HCT116 (cell line): ENCODE measurements around the gene ADI1. TPM values are rescaled to one million over a fixed set of nuclear protein-coding genes. Genes with fewer than 3 reads are reported as not detected.

Experiments used
- ATAC-seq: fragments of 200-7000 bp; cut with Tn5 transposase; 2 replicates; pipeline ENCODE4 v1.9.1; 2020; ENCODE audit warnings: mild to moderate bottlenecking, moderate library complexity
- BruUV-seq: library from RNA; stranded (reverse); fragments of 400-500 nt; replicated peaks from 2 replicates; lab custom pipeline; 2021; lab: Mats Ljungman, UMichigan
- CTCF ChIA-PET: fragments of 300-600 bp; sonication (Branson Sonifier 250); formaldehyde crosslinking; loops from one replicate; lab custom pipeline; 2021; ENCODE audit warnings: antibody characterized with exemption; lab: Charles Lee
- POLR2A ChIA-PET: fragments of 300-600, 350-600 bp; sonication (Branson Sonifier 250); formaldehyde crosslinking; loops from one replicate; lab custom pipeline; 2021; ENCODE audit warnings: antibody characterized with exemption; lab: Charles Lee
- RAD21 ChIA-PET, 2 experiments: fragments of 300-600 bp; sonication (Branson Sonifier 250); formaldehyde crosslinking; loops; one replicate each; lab custom pipeline; 2023; ENCODE audit warnings: low total read pairs in 2 of 2; ENCODE audit not compliant: uncharacterized antibody in 2 of 2, unreplicated experiment in 2 of 2, low non-redundant PET in 1 of 2; lab: Charles Lee
- DNase-seq: peaks from one replicate; pipeline ENCODE4 v3.0.0-alpha.2; 2010; ENCODE audit warnings: low read depth, low spot score
- H2AFZ ChIP-seq: fragments of 200-600 bp; shearing (Covaris generic), sonication (generic); 2 replicates; pipeline ENCODE4 v1.6.1; 2017; ENCODE audit warnings: low read depth, mixed run types, mixed read lengths, antibody characterized with exemption, low read length; ENCODE audit not compliant: poor library complexity, severe bottlenecking
- H3K27ac ChIP-seq: 2 replicates; pipeline ENCODE4 v1.5.1; 2012; ENCODE audit warnings: low read depth, low read length
- H3K27me3 ChIP-seq: fragments of 200-600 bp; sonication (generic); 2 replicates; pipeline ENCODE4 v1.6.1; 2016; ENCODE audit warnings: mixed run types, low read length, mixed read lengths; ENCODE audit not compliant: insufficient read depth
- H3K36me3 ChIP-seq, 2 experiments: fragments of 200-500 bp in 1 of 2; fragments of 200-600 bp in 1 of 2; sonication (Bioruptor generic) in 1 of 2; sonication (generic) in 1 of 2; 2 replicates each; pipeline versions ENCODE4 v1.5.1 to v1.6.1; 2014 to 2016; ENCODE audit warnings: low read length in 2 of 2, inconsistent platforms in 1 of 2, mixed read lengths in 1 of 2, mixed run types in 1 of 2; ENCODE audit not compliant: insufficient read depth in 2 of 2, control insufficient read depth in 1 of 2
- H3K4me1 ChIP-seq, 2 experiments: fragments of 200-600 bp in 1 of 2; sonication (generic) in 1 of 2; 2 replicates each; pipeline versions ENCODE4 v1.5.1 to v1.6.1; 2012 to 2017; ENCODE audit warnings: low read length in 2 of 2, inconsistent platforms in 1 of 2, mild to moderate bottlenecking in 1 of 2, mixed read lengths in 1 of 2, mixed run types in 1 of 2, moderate library complexity in 1 of 2; ENCODE audit not compliant: insufficient read depth in 2 of 2, control insufficient read depth in 1 of 2
- H3K4me2 ChIP-seq: fragments of 200-600 bp; sonication (generic); 2 replicates; pipeline ENCODE4 v1.6.1; 2017; ENCODE audit warnings: mixed run types, low read length, mixed read lengths
- H3K4me3 ChIP-seq, 2 experiments: fragments of 200-600 bp in 1 of 2; sonication (generic) in 1 of 2; replicated peaks in 1 of 2; 2 replicates each; pipeline ENCODE4 v1.5.1; 2011 to 2016; ENCODE audit warnings: low read length in 2 of 2, control low read depth in 1 of 2, low read depth in 1 of 2, mild to moderate bottlenecking in 1 of 2, mixed read lengths in 1 of 2, mixed run types in 1 of 2
- H3K79me2 ChIP-seq: fragments of 200-600 bp; sonication (generic); 2 replicates; pipeline ENCODE4 v1.6.1; 2017; ENCODE audit warnings: mild to moderate bottlenecking, mixed run types, low read length, moderate library complexity, mixed read lengths; ENCODE audit not compliant: insufficient read depth
- H3K9ac ChIP-seq: fragments of 200-600 bp; sonication (generic); 2 replicates; pipeline ENCODE4 v1.6.1; 2016; ENCODE audit warnings: low read length, mixed read lengths
- H3K9me2 ChIP-seq: fragments of 200-600 bp; sonication (generic), shearing (Covaris generic); 2 replicates; pipeline ENCODE4 v1.6.1; 2017; ENCODE audit warnings: mixed run types, mild to moderate bottlenecking, moderate library complexity; ENCODE audit not compliant: insufficient read depth
- H3K9me3 ChIP-seq, 2 experiments: fragments of 200-500 bp in 1 of 2; fragments of 200-600 bp in 1 of 2; sonication (Bioruptor generic) in 1 of 2; sonication (generic) in 1 of 2; 2 replicates each; pipeline ENCODE4 v1.6.1; 2014 to 2017; ENCODE audit warnings: low read length in 2 of 2, mixed read lengths in 2 of 2, inconsistent platforms in 1 of 2, low read depth in 1 of 2, mild to moderate bottlenecking in 1 of 2, mixed run types in 1 of 2, moderate library complexity in 1 of 2; ENCODE audit not compliant: control insufficient read depth in 1 of 2, insufficient read depth in 1 of 2
- H4K20me1 ChIP-seq: fragments of 200-600 bp; sonication (generic), shearing (Covaris generic); 2 replicates; pipeline ENCODE4 v1.6.1; 2017; ENCODE audit warnings: mixed run types, mild to moderate bottlenecking, moderate library complexity; ENCODE audit not compliant: insufficient read depth
- EZH2phosphoT487 ChIP-seq: fragments of 200-600 bp; IDR thresholded peaks from 2 replicates; pipeline ENCODE4 v1.6.1; 2018; ENCODE audit warnings: antibody characterized with exemption, borderline replicate concordance
- POLR2A ChIP-seq: IDR thresholded peaks from 2 replicates; pipeline ENCODE4 v1.7.0; 2011; ENCODE audit warnings: borderline replicate concordance; ENCODE audit not compliant: insufficient read depth, insufficient read length; ENCODE audit errors: extremely low read depth
- TCF7L2 ChIP-seq: IDR thresholded peaks from 2 replicates; pipeline ENCODE4 v1.7.0; 2011; ENCODE audit warnings: borderline replicate concordance, inconsistent platforms; ENCODE audit not compliant: insufficient read depth, insufficient read length; ENCODE audit errors: extremely low read depth
- intact Hi-C: fragments of 100-400 bp; cut with micrococcal nuclease; formaldehyde crosslinking; loops from 2 replicates; pipeline ENCODE4 v1.10.0; 2022
- total RNA-seq: library from RNA; stranded (reverse); gene quantifications from one replicate; pipeline ENCODE4 v1.2.1, GENCODE V29; 2021; ENCODE audit not compliant: unreplicated experiment
- TF ChIP-seq, protein P1 (sequence below): IDR thresholded peaks from 2 replicates; pipeline ENCODE4 v1.6.1; 2012
- TF ChIP-seq, protein P2 (sequence below), 3 experiments: fragments of 200-600 bp in 1 of 3; sonication (generic) in 1 of 3; IDR thresholded peaks in 2 of 3; conservative IDR thresholded peaks in 1 of 3; 2 replicates each; pipeline ENCODE4 v1.5.1; 2012 to 2017; ENCODE audit warnings: low read depth in 2 of 3, low read length in 2 of 3, antibody characterized with exemption in 1 of 3, borderline replicate concordance in 1 of 3, control low read depth in 1 of 3, mild to moderate bottlenecking in 1 of 3, mixed read lengths in 1 of 3, mixed run types in 1 of 3, moderate library complexity in 1 of 3; ENCODE audit not compliant: insufficient read depth in 1 of 3
- TF ChIP-seq, protein P3 (sequence below): IDR thresholded peaks from 2 replicates; pipeline ENCODE4 v1.6.1; 2012

Gene ADI1
- total RNA-seq, 1 experiment from 2014 or later, result 27.0 TPM

DNA sequence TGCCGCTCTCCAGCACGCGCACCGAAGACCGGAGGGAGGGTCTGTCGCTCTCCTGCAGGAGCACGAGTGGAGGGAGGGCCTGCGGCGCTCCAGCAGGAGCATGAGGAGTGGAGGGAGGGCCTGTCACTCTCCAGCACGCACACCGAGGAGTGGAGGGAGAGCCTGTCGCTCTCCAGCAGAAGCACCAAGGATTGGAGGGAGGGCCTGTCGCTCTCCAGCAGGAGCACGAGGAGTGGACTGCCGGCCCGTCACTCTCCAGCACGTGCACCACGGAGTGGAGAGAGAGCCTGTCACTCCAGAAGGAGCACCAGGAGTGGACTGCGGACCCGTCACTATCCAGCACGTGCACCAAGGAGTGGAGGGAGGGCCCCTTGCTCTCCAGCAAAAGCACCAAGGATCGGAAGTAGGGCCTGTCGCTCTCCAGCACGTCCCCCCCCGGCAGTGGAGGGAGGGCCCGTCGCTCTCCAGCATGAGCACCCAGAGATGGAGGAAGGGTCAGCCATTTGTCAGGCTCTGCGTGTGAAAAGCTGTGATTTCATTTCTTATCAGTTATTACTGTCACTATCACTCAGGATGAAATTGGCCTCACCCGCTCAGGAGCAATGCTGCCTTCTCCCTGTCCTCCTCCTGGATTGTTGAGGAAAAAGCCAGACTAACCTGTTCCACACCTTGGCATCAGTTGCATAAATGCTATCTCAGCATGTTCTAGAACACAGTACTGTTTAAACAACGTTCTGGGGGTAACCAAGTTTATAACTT, 35.9 kb downstream of the ADI1 start:
- H2AFZ ChIP-seq, result no peak overlapping the region
- no peak overlapping the region for H3K9ac ChIP-seq
- intact Hi-C loops, result no loop called here
- H3K27me3 ChIP-seq, result no peaks in the 10 kb centered on the region
- BruUV-seq, result no TSS peak
- no peak for DNase-seq
- H3K79me2 ChIP-seq, result no peaks in the 10 kb centered on the region
- no peak overlapping the region for H3K4me3 ChIP-seq
- ATAC-seq, result peak; percentile 37
- no peak overlapping the region for H3K27ac ChIP-seq
- TF ChIP-seq EZH2phosphoT487 (no peak), POLR2A (no peak), TCF7L2 (no peak)
- TF ChIP-seq, protein P1, sequence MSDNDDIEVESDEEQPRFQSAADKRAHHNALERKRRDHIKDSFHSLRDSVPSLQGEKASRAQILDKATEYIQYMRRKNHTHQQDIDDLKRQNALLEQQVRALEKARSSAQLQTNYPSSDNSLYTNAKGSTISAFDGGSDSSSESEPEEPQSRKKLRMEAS, result no peak
- TF ChIP-seq, protein P2, sequence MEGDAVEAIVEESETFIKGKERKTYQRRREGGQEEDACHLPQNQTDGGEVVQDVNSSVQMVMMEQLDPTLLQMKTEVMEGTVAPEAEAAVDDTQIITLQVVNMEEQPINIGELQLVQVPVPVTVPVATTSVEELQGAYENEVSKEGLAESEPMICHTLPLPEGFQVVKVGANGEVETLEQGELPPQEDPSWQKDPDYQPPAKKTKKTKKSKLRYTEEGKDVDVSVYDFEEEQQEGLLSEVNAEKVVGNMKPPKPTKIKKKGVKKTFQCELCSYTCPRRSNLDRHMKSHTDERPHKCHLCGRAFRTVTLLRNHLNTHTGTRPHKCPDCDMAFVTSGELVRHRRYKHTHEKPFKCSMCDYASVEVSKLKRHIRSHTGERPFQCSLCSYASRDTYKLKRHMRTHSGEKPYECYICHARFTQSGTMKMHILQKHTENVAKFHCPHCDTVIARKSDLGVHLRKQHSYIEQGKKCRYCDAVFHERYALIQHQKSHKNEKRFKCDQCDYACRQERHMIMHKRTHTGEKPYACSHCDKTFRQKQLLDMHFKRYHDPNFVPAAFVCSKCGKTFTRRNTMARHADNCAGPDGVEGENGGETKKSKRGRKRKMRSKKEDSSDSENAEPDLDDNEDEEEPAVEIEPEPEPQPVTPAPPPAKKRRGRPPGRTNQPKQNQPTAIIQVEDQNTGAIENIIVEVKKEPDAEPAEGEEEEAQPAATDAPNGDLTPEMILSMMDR (IDR thresholded peaks at IDR 0.05 in 2 of 3, conservative IDR thresholded peaks at IDR 0.05 in 1 of 3; ENCODE audit: borderline replicate concordance in 1 of 3, insufficient read depth in 1 of 3, low read depth in 2 of 3, low read length in 2 of 3), result no peak
- TF ChIP-seq, protein P3, sequence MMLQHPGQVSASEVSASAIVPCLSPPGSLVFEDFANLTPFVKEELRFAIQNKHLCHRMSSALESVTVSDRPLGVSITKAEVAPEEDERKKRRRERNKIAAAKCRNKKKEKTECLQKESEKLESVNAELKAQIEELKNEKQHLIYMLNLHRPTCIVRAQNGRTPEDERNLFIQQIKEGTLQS, result no peak
- ChIA-PET RAD21 (no interaction called here), CTCF (no interaction called here), POLR2A (no interaction called here)
- H3K9me2 ChIP-seq, result no peaks in the 10 kb centered on the region
- no peaks in the 10 kb centered on the region for H3K4me1 ChIP-seq
- no peaks in the 10 kb centered on the region for H3K36me3 ChIP-seq
- no peak overlapping the region for H3K4me2 ChIP-seq
- no peaks in the 10 kb centered on the region for H4K20me1 ChIP-seq
- no peaks in the 10 kb centered on the region for H3K9me3 ChIP-seq
